Activated B cell treated with CpG ODN at 0.5 μM for 24 hours (primary cell): ENCODE data around the gene CCDC90B. TPM values are rescaled to one million over a fixed set of nuclear protein-coding genes. Genes with fewer than 3 reads are reported as not detected.
"Not testable (repeated sequence)": the region's sequence is repeated elsewhere in the genome, so short reads cannot be mapped to it uniquely, and the experiment has no call there.

Source experiments
- ATAC-seq: fragments of 200-7000 bp; cut with Tn5 transposase; one replicate; pipeline ENCODE4 v1.10.0; 2021; ENCODE audit warnings: low read depth, mild to moderate bottlenecking, moderate library complexity
- CTCF ChIA-PET: fragments of 350-600 bp; sonication (Branson Sonifier 250); formaldehyde crosslinking; loops from one replicate; lab custom pipeline; 2021; ENCODE audit warnings: antibody characterized with exemption; lab: Charles Lee
- POLR2A ChIA-PET: fragments of 350-600 bp; sonication (Branson Sonifier 250); formaldehyde crosslinking; loops from one replicate; lab custom pipeline; 2021; ENCODE audit warnings: antibody characterized with exemption; lab: Charles Lee
- DNase-seq: peaks from one replicate; pipeline ENCODE4 v3.0.0; 2022
- H3K27ac Mint-ChIP-seq: one replicate; pipeline ENCODE4 v1.8.0; 2020; ENCODE audit warnings: mixed read lengths
- H3K27me3 Mint-ChIP-seq: one replicate; pipeline ENCODE4 v1.8.0; 2021; ENCODE audit warnings: mixed read lengths
- H3K36me3 Mint-ChIP-seq: one replicate; pipeline ENCODE4 v1.8.0; 2021; ENCODE audit warnings: low read depth, mixed read lengths
- H3K4me1 Mint-ChIP-seq: one replicate; pipeline ENCODE4 v1.8.0; 2021; ENCODE audit warnings: mixed read lengths
- H3K4me3 Mint-ChIP-seq: one replicate; pipeline ENCODE4 v1.8.0; 2020; ENCODE audit warnings: mild to moderate bottlenecking, mixed read lengths
- H3K9me3 Mint-ChIP-seq: one replicate; pipeline ENCODE4 v1.8.0; 2020; ENCODE audit warnings: mixed read lengths
- intact Hi-C: fragments of 100-400 bp; cut with micrococcal nuclease; formaldehyde crosslinking; loops from one replicate; pipeline ENCODE4 v1.15.1; 2024
- total RNA-seq: library from RNA; stranded (reverse); gene quantifications from 2 replicates; pipeline ENCODE4 v1.2.3, GENCODE V29; 2022
- TF ChIP-seq, protein P1 (sequence below): fragments of 200-600 bp; IDR thresholded peaks from one replicate; pipeline ENCODE4 v1.8.0; 2022; ENCODE audit warnings: antibody characterized with exemption, mild to moderate bottlenecking

Gene CCDC90B
- total RNA-seq, 1 donor from 2014 or later: 29.2 TPM

GRCh38 chr11:83318931-83319330, 32.8 kb upstream of the CCDC90B start:
- intact Hi-C loops: no loop called here
- H3K9me3 Mint-ChIP-seq: no peaks in the 10 kb centered on the region
- H3K36me3 Mint-ChIP-seq: no peaks in the 10 kb centered on the region
- H3K27ac Mint-ChIP-seq: no peak overlapping the region
- POLR2A ChIA-PET: no interaction called here
- CTCF ChIA-PET: no interaction called here
- no peak overlapping the region for H3K4me3 Mint-ChIP-seq
- DNase-seq (no peak), ATAC-seq (no peak)
- TF ChIP-seq, protein P1, sequence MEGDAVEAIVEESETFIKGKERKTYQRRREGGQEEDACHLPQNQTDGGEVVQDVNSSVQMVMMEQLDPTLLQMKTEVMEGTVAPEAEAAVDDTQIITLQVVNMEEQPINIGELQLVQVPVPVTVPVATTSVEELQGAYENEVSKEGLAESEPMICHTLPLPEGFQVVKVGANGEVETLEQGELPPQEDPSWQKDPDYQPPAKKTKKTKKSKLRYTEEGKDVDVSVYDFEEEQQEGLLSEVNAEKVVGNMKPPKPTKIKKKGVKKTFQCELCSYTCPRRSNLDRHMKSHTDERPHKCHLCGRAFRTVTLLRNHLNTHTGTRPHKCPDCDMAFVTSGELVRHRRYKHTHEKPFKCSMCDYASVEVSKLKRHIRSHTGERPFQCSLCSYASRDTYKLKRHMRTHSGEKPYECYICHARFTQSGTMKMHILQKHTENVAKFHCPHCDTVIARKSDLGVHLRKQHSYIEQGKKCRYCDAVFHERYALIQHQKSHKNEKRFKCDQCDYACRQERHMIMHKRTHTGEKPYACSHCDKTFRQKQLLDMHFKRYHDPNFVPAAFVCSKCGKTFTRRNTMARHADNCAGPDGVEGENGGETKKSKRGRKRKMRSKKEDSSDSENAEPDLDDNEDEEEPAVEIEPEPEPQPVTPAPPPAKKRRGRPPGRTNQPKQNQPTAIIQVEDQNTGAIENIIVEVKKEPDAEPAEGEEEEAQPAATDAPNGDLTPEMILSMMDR: no peak
- no peaks in the 10 kb centered on the region for H3K4me1 Mint-ChIP-seq
- H3K27me3 Mint-ChIP-seq: peaks cover 15% of the 10 kb centered on the region

GRCh38 chr11:83317757-83318690, 31.9 kb upstream of the CCDC90B start:
- DNase-seq (no peak), ATAC-seq (no peak)
- TF ChIP-seq, protein P1: no peak
- H3K4me3 Mint-ChIP-seq: no peak overlapping the region
- H3K27me3 Mint-ChIP-seq: peaks cover 11% of the 10 kb centered on the region
- H3K27ac Mint-ChIP-seq: no peak overlapping the region
- H3K9me3 Mint-ChIP-seq: no peaks in the 10 kb centered on the region
- no peaks in the 10 kb centered on the region for H3K36me3 Mint-ChIP-seq
- ChIA-PET CTCF (no interaction called here), POLR2A (no interaction called here)
- intact Hi-C loops: no loop called here
- H3K4me1 Mint-ChIP-seq: no peaks in the 10 kb centered on the region

DNA sequence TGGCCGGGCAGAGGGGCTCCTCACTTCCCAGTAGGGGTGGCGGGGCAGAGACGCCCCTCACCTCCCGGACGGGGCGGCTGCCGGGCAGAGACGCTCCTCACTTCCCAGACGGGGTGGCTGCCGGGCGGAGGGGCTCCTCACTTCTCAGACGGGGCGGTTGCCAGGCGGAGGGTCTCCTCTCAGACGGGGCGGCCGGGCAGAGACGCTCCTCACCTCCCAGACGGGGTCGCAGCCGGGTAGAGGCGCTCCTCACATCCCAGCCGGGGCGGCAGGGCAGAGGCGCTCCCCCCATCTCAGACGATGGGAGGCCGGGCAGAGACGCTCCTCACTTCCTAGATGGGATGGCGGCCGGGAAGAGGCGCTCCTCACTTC, 30.7 kb upstream of the CCDC90B start:
- H3K27ac Mint-ChIP-seq, H3K36me3 Mint-ChIP-seq, H3K9me3 Mint-ChIP-seq, POLR2A ChIA-PET, H3K4me3 Mint-ChIP-seq, ATAC-seq, CTCF ChIA-PET, H3K4me1 Mint-ChIP-seq, DNase-seq, intact Hi-C loops: not testable (repeated sequence)
- peaks cover 12% of the 10 kb centered on the region for H3K27me3 Mint-ChIP-seq

GRCh38 chr11:83316143-83316896, 30.2 kb upstream of the CCDC90B start:
- peaks cover 15% of the 10 kb centered on the region for H3K27me3 Mint-ChIP-seq
- H3K9me3 Mint-ChIP-seq, intact Hi-C loops, H3K36me3 Mint-ChIP-seq, H3K4me3 Mint-ChIP-seq, POLR2A ChIA-PET, CTCF ChIA-PET, ATAC-seq, H3K4me1 Mint-ChIP-seq, DNase-seq, H3K27ac Mint-ChIP-seq: not testable (repeated sequence)

GRCh38 chr11:83312430-83312829, 26.3 kb upstream of the CCDC90B start:
- DNase-seq (no peak), ATAC-seq (no peak)
- Mint-ChIP-seq H3K9me3 (no peaks in the 10 kb centered on the region), H3K27me3 (peaks cover 20% of the 10 kb centered on the region), H3K36me3 (no peaks in the 10 kb centered on the region), H3K4me1 (no peaks in the 10 kb centered on the region), H3K27ac (no peak overlapping the region), H3K4me3 (no peak overlapping the region)
- TF ChIP-seq, protein P1: no peak
- POLR2A ChIA-PET: no interaction called here
- intact Hi-C loops: no loop called here
- CTCF ChIA-PET: no interaction called here

GRCh38 chr11:83311701-83312100, 25.5 kb upstream of the CCDC90B start:
- Mint-ChIP-seq H3K4me1 (no peaks in the 10 kb centered on the region), H3K4me3 (no peak overlapping the region), H3K9me3 (no peaks in the 10 kb centered on the region), H3K27ac (no peak overlapping the region), H3K36me3 (no peaks in the 10 kb centered on the region), H3K27me3 (peaks cover 20% of the 10 kb centered on the region)
- intact Hi-C loops: no loop called here
- ATAC-seq (no peak), DNase-seq (no peak)
- POLR2A ChIA-PET: no interaction called here
- TF ChIP-seq, protein P1: no peak
- CTCF ChIA-PET: no interaction called here
